Right forelimb (tissue), 1 donor: ENCODE results near the gene OGT.

Source experiments
- DNase-seq: peaks from one replicate; pipeline ENCODE4 v3.0.0-alpha.2; 2018

OGT gene

GRCh38 chrX:71625471-71625870, 92.6 kb downstream of the OGT start:
- DNase-seq = no peak
